Measurements from ENCODE around the gene PEAK3. TPM values are rescaled to one million over a fixed set of nuclear protein-coding genes. Genes with fewer than 3 reads are reported as not detected.
A peak's percentile ranks its signal among the peaks of the same experiment; 100 is the strongest.

Gene PEAK3
- total RNA-seq, 2 donors from 2014 or later = 0.90 to 2.0 TPM

DNA sequence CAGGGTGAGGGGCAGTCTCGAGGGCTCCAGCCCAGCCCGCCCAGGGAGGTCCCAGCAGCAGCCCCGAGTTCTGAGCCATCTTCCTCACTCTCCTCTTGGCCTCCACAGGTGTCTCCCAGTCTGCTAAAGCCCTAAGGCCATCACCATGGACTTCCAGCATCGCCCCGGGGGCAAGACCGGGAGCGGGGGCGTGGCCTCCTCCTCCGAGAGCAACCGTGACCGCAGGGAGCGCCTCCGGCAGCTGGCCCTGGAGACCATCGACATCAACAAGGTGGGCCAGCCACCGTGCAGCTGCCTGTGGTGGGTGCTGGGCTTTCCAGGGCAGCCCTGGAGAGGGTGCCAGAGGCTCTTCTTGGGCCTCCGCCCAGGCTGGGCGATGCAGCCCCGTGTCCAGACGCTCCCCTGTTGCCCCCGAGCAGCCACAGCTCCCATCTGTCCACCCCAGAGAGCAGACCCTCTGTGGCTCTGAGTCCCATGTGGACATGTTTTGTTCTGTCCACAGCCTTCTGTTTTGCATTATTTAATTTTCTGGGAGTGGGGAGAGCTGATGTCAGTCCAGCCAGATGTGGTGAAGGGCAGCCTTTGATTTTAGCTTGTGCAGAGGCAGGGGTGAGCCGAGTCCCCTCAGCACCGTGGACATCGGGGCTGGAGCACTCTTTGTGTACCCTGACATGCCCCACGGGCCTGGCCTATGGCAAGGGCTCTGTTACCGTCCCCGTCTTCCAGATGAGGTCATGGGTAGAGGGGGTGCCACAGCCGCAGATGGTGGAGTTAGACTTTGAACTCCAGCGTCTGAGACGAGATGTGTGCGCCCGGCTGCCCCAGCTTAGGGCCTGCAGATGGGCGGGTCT is 38.5 kb downstream of the PEAK3 start:
- no peak for DNase-seq (ENCODE audit: low spot score)
- intact Hi-C loops (cut with DNase I) = no loop called here

DNA sequence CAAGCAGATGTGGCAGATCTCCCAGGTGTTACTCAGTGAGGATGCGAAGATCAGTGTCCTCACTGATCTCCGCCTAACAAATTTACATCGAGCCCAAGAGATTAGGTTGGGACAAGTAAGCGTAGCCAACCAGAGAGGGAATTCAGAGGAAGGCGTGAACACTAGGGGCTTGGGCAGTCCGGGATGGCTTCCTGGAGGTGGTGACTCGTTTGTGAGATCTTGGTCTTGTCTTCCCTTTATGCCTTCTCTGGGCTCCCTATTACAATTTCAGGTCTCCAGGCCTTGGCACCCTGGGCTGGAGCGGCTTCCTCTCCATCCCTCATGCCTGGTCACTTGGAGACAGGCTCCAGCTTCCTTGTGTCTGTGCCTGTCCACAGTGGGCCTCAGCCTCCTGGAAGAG is 39.2 kb downstream of the PEAK3 start:
- intact Hi-C loops (cut with DNase I) = no loop called here

GRCh38 chr19:2242092-2242537 is 39.9 kb downstream of the PEAK3 start:
- no peak for DNase-seq (ENCODE audit: low spot score)
- intact Hi-C loops (cut with DNase I) = no loop called here

More for the DNA sequence above, 39.2 kb downstream of the PEAK3 start:
- no peak for DNase-seq (ENCODE audit: low spot score)

GRCh38 chr19:2240881-2241760 is 40.9 kb downstream of the PEAK3 start:
- intact Hi-C loops (cut with DNase I) = loop anchor here in 1 of 2 donors (2.0 kb wide), 1 partner anchor 32 kb away; no protein-coding TSS in a partner anchor
- DNase-seq (ENCODE audit: low spot score) = no peak

GRCh38 chr19:2239771-2240770 is 41.9 kb downstream of the PEAK3 start:
- DNase-seq (ENCODE audit: low spot score) = no peak
- intact Hi-C loops (cut with DNase I) = loop anchor here (2.0 to 10.0 kb wide), 2 partner anchors 33 to 85 kb away; partner anchors contain the start of gene AP3D1 (in 1 of the 2)

DNA sequence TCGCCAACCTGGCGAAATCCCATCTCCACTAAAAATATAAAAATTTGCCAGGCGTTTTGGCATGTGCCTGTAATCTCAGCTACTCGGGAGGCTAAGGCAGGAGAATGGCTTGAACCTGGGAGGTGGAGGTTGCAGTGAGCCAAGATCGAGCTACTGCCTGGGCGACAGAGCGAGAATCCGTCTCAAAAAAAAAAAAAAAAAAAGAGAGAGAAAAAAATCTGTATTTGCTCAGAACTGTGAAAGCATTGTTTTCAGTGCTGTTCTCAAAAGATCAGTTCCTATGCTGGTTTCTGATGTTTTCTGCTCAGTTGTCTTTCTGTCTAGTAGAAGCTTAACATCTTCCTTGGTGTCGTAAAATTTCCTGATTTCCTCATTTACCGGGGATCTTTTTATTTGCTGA is 42.8 kb downstream of the PEAK3 start:
- intact Hi-C loops (cut with DNase I) = loop anchor here in 1 of 2 donors (10.0 kb wide), 1 partner anchor 84 kb away; the partner anchor contains the start of gene AP3D1
- no peak for DNase-seq (ENCODE audit: low spot score)

GRCh38 chr19:2237869-2238153 is 44.2 kb downstream of the PEAK3 start:
- intact Hi-C loops (cut with DNase I) = loop anchor here in 1 of 2 donors (1.0 to 10.0 kb wide), 2 partner anchors 14 to 83 kb away; partner anchors contain the start of gene AP3D1
- DNase-seq (ENCODE audit: low spot score) = no peak

DNA sequence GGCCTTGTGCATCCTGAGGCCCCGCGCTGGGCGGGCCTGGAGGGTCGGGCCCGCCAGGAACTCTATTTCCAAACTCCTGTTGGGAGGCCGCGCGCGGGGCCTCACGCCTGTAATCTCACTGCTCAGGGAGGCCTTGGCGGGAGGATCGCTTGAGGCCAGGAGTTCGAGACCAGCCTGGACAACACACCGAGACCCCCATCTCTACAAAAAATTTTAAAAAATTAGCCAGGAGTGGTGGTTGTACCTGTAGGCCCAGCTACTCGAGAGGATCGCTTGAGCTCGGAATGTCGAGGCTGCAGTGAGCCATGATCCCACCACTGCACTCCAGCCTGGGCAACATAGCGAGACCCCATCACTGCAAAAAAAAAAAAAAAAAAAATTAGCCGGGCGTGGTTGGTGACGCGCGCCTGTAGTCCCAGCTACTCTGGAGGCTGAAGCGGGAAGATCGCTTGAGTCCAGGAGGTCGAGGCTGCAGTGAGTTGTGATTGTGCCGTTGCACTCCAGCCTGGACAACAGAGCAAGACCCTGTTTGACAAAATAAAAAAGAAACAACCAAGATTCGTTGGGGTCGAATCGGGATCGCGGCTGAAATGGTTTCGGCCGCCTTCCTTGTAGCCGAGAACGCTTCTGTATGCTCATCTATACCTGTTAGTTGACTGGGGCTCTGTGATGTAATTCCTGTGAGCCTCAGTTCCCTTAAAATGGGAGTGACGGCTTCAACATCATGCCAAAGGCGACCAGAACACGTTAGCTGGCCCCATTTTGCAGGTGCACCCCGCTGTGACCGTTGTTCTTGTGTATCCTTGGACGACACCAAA is 44.7 kb downstream of the PEAK3 start:
- DNase-seq (ENCODE audit: low spot score) = no peak
- intact Hi-C loops (cut with DNase I) = loop anchor here in 1 of 2 donors (1.0 to 10.0 kb wide), 2 partner anchors 15 to 82 kb away; partner anchors contain the start of gene AP3D1

GRCh38 chr19:2236314-2237050 is 45.5 kb downstream of the PEAK3 start, which contains the start of the genes PLEKHJ1 and SF3A2:
Gene PLEKHJ1, minus strand, starts transcription at chr19:2236329. Its CDS starts 81 bp downstream, at chr19:2236248.
Gene SF3A2, plus strand, starts transcription at chr19:2236824. Its CDS starts 6,595 bp downstream, at chr19:2243419.
- DNase-seq (ENCODE audit: low spot score) = peak; percentile 99
- intact Hi-C loops (cut with DNase I) = loop anchor here in 1 of 2 donors (1.0 to 10.0 kb wide), 2 partner anchors 16 to 82 kb away; partner anchors contain the start of gene AP3D1

DNA sequence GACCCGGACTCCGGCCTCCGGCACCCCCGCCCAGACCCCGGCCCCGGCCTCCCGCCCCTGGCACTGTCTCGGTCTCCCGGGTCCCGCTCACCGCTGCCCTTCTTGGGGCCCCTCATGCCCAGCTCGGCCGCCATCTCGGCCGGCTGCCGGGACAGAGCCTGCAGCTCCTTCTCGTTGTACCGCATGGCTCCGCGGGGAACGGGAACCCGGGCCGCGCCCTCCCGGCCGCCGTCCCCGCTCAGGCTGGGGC is 46.0 kb downstream of the PEAK3 start:
- intact Hi-C loops (cut with DNase I) = loop anchor here in 1 of 2 donors (10.0 kb wide), 1 partner anchor 81 kb away; the partner anchor contains the start of gene AP3D1
- DNase-seq (ENCODE audit: low spot score) = no peak

DNA sequence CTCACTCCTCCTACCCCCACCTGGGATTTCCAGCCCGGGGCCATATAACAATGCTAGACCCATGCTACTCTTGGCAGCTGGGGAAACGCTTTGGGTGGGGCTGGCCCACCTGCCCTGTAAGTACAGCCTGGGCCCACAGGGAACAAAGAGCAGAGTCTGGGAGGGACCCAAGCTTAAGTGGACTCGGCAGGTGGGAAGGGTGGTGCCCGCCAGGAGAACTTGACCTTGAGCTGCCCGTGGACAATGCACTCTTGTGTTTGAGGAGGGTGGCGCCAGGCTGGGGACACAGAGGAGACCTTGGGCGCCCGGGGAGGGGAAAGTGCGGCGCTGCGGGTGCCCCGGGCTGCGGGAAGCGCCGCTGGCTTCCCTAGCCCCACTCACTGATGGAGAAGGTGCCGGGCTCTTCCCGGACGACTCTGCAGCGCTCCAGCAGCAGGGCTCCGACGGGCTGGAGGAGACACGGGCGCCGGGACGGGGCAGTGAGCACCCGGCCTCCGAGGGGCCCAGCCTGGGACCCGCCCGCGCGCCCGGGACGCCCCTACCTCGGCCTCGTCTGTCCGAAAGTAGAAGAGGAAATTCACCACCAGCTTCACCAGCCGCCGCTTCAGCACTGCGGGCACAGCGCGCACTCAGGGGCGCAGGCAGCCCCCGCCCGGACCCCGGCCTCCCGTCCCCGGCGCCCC is 46.5 kb downstream of the PEAK3 start:
- intact Hi-C loops (cut with DNase I) = loop anchor here in 1 of 2 donors (10.0 kb wide), 1 partner anchor 81 kb away; the partner anchor contains the start of gene AP3D1
- DNase-seq (ENCODE audit: low spot score) = no peak

DNA sequence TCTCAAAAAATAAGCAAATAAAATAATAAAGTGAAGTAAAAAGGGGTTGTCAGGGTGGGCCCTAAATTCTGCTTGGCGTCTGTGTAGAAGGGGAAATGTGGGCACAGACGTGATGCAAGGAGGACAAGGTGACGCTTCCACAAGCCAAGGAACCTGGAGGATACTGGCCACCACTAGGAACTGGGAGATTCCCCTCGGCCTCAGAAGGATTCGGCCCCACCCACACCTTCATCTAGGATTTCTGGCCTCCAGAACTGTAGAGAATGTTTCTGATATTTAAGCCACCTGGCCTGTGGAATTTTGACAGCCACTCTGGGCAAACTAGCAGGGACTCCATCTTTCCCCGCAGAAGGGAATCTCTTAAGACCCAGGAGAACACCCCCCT is 47.0 kb downstream of the PEAK3 start:
- no peak for DNase-seq (ENCODE audit: low spot score)
- intact Hi-C loops (cut with DNase I) = loop anchor here (1.0 to 10.0 kb wide), 3 partner anchors 73 to 133 kb away; partner anchors contain the start of genes AP3D1 (in 1 of the 2) and DOT1L (in 1 of the 2)

- DNase-seq (ENCODE audit: low spot score) = no peak
- intact Hi-C loops (cut with DNase I) = loop anchor here (1.0 to 10.0 kb wide), 3 partner anchors 71 to 135 kb away; partner anchors contain the start of genes AP3D1 (in 1 of the 2) and DOT1L (in 1 of the 2)
Observed at GRCh38 chr19:2233601-2234280, 48.2 kb downstream of the PEAK3 start.

DNA sequence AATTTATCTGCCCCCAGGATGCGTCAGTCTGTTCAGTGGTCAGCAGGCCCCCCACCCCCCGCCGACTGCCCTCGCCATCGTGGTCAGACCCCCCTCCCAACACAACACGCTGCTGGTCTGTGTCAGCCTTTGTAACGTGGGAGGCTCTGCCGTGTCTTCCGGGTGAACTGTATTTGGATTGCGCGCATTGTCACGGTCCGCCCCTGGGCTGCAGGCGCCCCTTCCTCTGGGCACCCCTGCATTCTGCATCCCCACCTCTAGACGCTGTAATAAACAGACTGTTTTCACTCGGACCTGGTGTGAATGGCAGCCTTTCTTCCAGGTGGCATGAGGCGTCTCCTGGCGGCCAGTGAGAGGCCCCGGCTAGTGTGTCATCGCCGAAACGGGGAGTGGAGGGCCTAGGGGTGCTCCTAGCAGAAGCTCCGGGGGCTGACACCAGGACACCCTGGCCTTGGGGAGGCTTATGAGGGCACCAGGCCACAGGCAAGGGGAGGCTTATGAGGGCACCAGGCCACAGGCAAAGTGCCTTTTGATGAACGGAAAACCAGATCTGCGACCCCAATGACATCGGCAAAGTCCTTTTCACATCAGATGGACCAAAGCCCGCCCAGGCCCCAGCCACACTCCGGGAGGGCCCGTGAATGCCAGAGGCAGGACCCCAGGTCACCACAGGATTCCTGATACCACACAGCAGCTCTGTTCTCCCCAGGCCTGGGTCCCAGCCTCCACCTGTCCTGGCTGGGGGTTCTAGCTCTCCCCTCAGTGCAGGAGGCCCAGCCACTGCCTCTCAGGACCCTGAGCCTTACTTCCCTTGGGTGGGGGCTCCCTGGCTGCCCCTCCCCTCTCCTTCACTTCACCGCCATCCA is 49.5 kb downstream of the PEAK3 start:
- no peak for DNase-seq (ENCODE audit: low spot score)
- intact Hi-C loops (cut with DNase I) = loop anchor here (5.0 to 10.0 kb wide), 2 partner anchors 70 to 78 kb away; partner anchors contain the start of genes AP3D1 (in 1 of the 2) and DOT1L (in 1 of the 2)
